ENCODE data around the gene RFX4. TPM values are rescaled to one million over a fixed set of nuclear protein-coding genes. Genes with fewer than 3 reads are reported as not detected.

Gene RFX4
- total and polyA plus RNA-seq, 2 of the 13 experiments (the other 11 are each of a cell fraction or from before 2014, with no cell fraction given): not detected

- TF ChIP-seq, protein P1, sequence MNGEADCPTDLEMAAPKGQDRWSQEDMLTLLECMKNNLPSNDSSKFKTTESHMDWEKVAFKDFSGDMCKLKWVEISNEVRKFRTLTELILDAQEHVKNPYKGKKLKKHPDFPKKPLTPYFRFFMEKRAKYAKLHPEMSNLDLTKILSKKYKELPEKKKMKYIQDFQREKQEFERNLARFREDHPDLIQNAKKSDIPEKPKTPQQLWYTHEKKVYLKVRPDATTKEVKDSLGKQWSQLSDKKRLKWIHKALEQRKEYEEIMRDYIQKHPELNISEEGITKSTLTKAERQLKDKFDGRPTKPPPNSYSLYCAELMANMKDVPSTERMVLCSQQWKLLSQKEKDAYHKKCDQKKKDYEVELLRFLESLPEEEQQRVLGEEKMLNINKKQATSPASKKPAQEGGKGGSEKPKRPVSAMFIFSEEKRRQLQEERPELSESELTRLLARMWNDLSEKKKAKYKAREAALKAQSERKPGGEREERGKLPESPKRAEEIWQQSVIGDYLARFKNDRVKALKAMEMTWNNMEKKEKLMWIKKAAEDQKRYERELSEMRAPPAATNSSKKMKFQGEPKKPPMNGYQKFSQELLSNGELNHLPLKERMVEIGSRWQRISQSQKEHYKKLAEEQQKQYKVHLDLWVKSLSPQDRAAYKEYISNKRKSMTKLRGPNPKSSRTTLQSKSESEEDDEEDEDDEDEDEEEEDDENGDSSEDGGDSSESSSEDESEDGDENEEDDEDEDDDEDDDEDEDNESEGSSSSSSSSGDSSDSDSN (CRISPR knock-in tag; IDR thresholded peaks at IDR 0.05): peak; percentile 72
- TF ChIP-seq, protein P2, sequence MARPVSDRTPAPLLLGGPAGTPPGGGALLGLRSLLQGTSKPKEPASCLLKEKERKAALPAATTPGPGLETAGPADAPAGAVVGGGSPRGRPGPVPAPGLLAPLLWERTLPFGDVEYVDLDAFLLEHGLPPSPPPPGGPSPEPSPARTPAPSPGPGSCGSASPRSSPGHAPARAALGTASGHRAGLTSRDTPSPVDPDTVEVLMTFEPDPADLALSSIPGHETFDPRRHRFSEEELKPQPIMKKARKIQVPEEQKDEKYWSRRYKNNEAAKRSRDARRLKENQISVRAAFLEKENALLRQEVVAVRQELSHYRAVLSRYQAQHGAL (CRISPR knock-in tag; IDR thresholded peaks at IDR 0.05; ENCODE audit: not compliant biosample characterization): no peak
- TF ChIP-seq MTA1 (CRISPR knock-in tag; IDR thresholded peaks at IDR 0.05; ENCODE audit: borderline replicate concordance) (no peak; the same call in none of the 2 replicates), ZBTB34 (CRISPR knock-in tag; IDR thresholded peaks at IDR 0.05) (no peak), MATR3 (CRISPR knock-in tag; IDR thresholded peaks at IDR 0.05) (no peak), MXD4 (CRISPR knock-in tag; IDR thresholded peaks at IDR 0.05) (peak; percentile 74), PAX8 (CRISPR knock-in tag; IDR thresholded peaks at IDR 0.05; ENCODE audit: borderline replicate concordance) (no peak), ATF6 (CRISPR knock-in tag; conservative IDR thresholded peaks at IDR 0.05) (no peak), TCF7 (IDR thresholded peaks at IDR 0.05; ENCODE audit: low read depth) (no peak), ETV6 (CRISPR knock-in tag; conservative IDR thresholded peaks at IDR 0.05) (peak; percentile 46), GZF1 (CRISPR knock-in tag; IDR thresholded peaks at IDR 0.05) (no peak; the same call in 1 of the 2 replicates), SOX5 (CRISPR knock-in tag; IDR thresholded peaks at IDR 0.05; ENCODE audit: borderline replicate concordance) (no peak; the same call in none of the 2 replicates), SPEN (CRISPR knock-in tag; IDR thresholded peaks at IDR 0.05; ENCODE audit: low read depth) (peak; percentile 45), ZNF282 (IDR thresholded peaks at IDR 0.05; ENCODE audit: partially characterized antibody) (no peak), HMG20B (CRISPR knock-in tag; conservative IDR thresholded peaks at IDR 0.05) (no peak), ZNF777 (CRISPR knock-in tag; IDR thresholded peaks at IDR 0.05) (peak; percentile 71; the same call in 1 of the 2 replicates), KLF12 (CRISPR knock-in tag; IDR thresholded peaks at IDR 0.05; ENCODE audit: borderline replicate concordance) (no peak), HOMEZ (CRISPR knock-in tag; IDR thresholded peaks at IDR 0.05; ENCODE audit: low read depth) (peak; percentile 55; the same call in 1 of the 2 replicates), ZNF569 (CRISPR knock-in tag; IDR thresholded peaks at IDR 0.05; ENCODE audit: borderline replicate concordance) (no peak; the same call in 1 of the 2 replicates), SMARCE1 (IDR thresholded peaks at IDR 0.05; ENCODE audit: borderline replicate concordance) (no peak), MED1 (CRISPR knock-in tag; IDR thresholded peaks at IDR 0.05) (no peak; the same call in none of the 2 replicates), ATAD3A (CRISPR knock-in tag; IDR thresholded peaks at IDR 0.05) (no peak), EED (CRISPR knock-in tag; IDR thresholded peaks at IDR 0.05) (peak; percentile 78)
Measured at GRCh38 chr12:106774005-106774807, 191.4 kb downstream of the RFX4 start, which contains the start of gene RIC8B (continued).
